H9 (cell line): Measurements from ENCODE around the gene ACBD6. TPM values are rescaled to one million over a fixed set of nuclear protein-coding genes. Genes with fewer than 3 reads are reported as not detected.

Experiments used
- DNase-seq: peaks from one replicate; pipeline ENCODE4 v3.0.0-alpha.2; 2017
- H2AFZ ChIP-seq: one replicate; pipeline ENCODE4 v1.6.1; 2013; ENCODE audit warnings: mild to moderate bottlenecking, low read length, control low read depth, moderate library complexity
- H2AK5ac ChIP-seq: 2 replicates; pipeline ENCODE4 v1.6.1; 2013; ENCODE audit warnings: low read length, control low read depth, mixed read lengths; ENCODE audit not compliant: insufficient read length
- H2BK120ac ChIP-seq: one replicate; pipeline ENCODE4 v1.6.1; 2013; ENCODE audit warnings: low read depth, mild to moderate bottlenecking, low read length, control low read depth, inconsistent platforms; ENCODE audit not compliant: poor library complexity, severe bottlenecking
- H2BK12ac ChIP-seq: 2 replicates; pipeline ENCODE4 v1.6.1; 2013; ENCODE audit warnings: low read length, control low read depth, mixed read lengths, low read depth; ENCODE audit not compliant: insufficient read length
- H2BK15ac ChIP-seq: 2 replicates; pipeline ENCODE4 v1.6.1; 2013; ENCODE audit warnings: low read depth, low read length, control low read depth
- H2BK20ac ChIP-seq: one replicate; pipeline ENCODE4 v1.6.1; 2013; ENCODE audit warnings: low read depth, mild to moderate bottlenecking, low read length, control low read depth, inconsistent platforms; ENCODE audit not compliant: poor library complexity, severe bottlenecking
- H2BK5ac ChIP-seq: 2 replicates; pipeline ENCODE4 v1.6.1; 2013; ENCODE audit warnings: low read length, control low read depth, mixed read lengths; ENCODE audit not compliant: insufficient read length
- H3K14ac ChIP-seq: 2 replicates; pipeline ENCODE4 v1.6.1; 2013; ENCODE audit warnings: low read length, control low read depth; ENCODE audit not compliant: insufficient read depth
- H3K18ac ChIP-seq: 2 replicates; pipeline ENCODE4 v1.6.1; 2013; ENCODE audit warnings: low read depth, mild to moderate bottlenecking, mixed read lengths, low read length, control low read depth; ENCODE audit not compliant: insufficient read length
- H3K23ac ChIP-seq: 2 replicates; pipeline ENCODE4 v1.6.1; 2013; ENCODE audit warnings: low read length, control low read depth, mixed read lengths, low read depth; ENCODE audit not compliant: insufficient read length
- H3K23me2 ChIP-seq: 2 replicates; pipeline ENCODE4 v1.6.1; 2013; ENCODE audit warnings: low read depth, mild to moderate bottlenecking, mixed read lengths, low read length, control low read depth; ENCODE audit not compliant: insufficient read length, poor library complexity, severe bottlenecking
- H3K27ac ChIP-seq: 2 replicates; pipeline ENCODE4 v1.5.1; 2013; ENCODE audit warnings: low read length, control low read depth, mixed read lengths, low read depth; ENCODE audit not compliant: insufficient read length
- H3K27me3 ChIP-seq: 2 replicates; pipeline ENCODE4 v1.6.1; 2013; ENCODE audit warnings: low read length, control low read depth, inconsistent platforms; ENCODE audit not compliant: insufficient read depth
- H3K4ac ChIP-seq: 2 replicates; pipeline ENCODE4 v1.6.1; 2013; ENCODE audit warnings: low read depth, mild to moderate bottlenecking, control low read depth, inconsistent platforms, low read length, moderate library complexity
- H3K4me1 ChIP-seq: 2 replicates; pipeline ENCODE4 v1.6.1; 2013; ENCODE audit warnings: low read length, control low read depth, inconsistent platforms; ENCODE audit not compliant: insufficient read depth
- H3K4me2 ChIP-seq: 2 replicates; pipeline ENCODE4 v1.6.1; 2013; ENCODE audit warnings: low read length, control low read depth, mixed read lengths; ENCODE audit not compliant: insufficient read length, insufficient read depth
- H3K56ac ChIP-seq: 2 replicates; pipeline ENCODE4 v1.6.1; 2013; ENCODE audit warnings: low read depth, mild to moderate bottlenecking, mixed read lengths, low read length, control low read depth; ENCODE audit not compliant: insufficient read length
- H3K79me1 ChIP-seq: 2 replicates; pipeline ENCODE4 v1.6.1; 2013; ENCODE audit warnings: low read depth, mild to moderate bottlenecking, moderate library complexity, low read length, control low read depth, inconsistent platforms; ENCODE audit not compliant: insufficient read depth, poor library complexity, severe bottlenecking
- H3K79me2 ChIP-seq: 2 replicates; pipeline ENCODE4 v1.6.1; 2013; ENCODE audit warnings: low read length, control low read depth, inconsistent platforms; ENCODE audit not compliant: insufficient read depth
- H3K9ac ChIP-seq: 2 replicates; pipeline ENCODE4 v1.6.1; 2013; ENCODE audit warnings: low read length, control low read depth, mixed read lengths; ENCODE audit not compliant: insufficient read length; ENCODE audit errors: extremely low read depth
- H3K9me3 ChIP-seq: one replicate; pipeline ENCODE4 v1.6.1; 2013; ENCODE audit warnings: low read depth, low read length, inconsistent platforms; ENCODE audit not compliant: control insufficient read depth
- H3T11ph ChIP-seq: one replicate; pipeline ENCODE4 v1.6.1; 2013; ENCODE audit warnings: mild to moderate bottlenecking, low read length, control low read depth, inconsistent platforms
- H4K20me1 ChIP-seq: one replicate; pipeline ENCODE4 v1.6.1; 2013; ENCODE audit not compliant: control insufficient read depth, insufficient read length, insufficient read depth
- H4K5ac ChIP-seq: 2 replicates; pipeline ENCODE4 v1.6.1; 2013; ENCODE audit warnings: low read depth, mild to moderate bottlenecking, mixed read lengths, low read length, control low read depth; ENCODE audit not compliant: insufficient read length
- H4K8ac ChIP-seq: replicated peaks from 2 replicates; pipeline ENCODE4 v1.6.1; 2013; ENCODE audit warnings: low read length, control low read depth, mixed read lengths, low read depth; ENCODE audit not compliant: insufficient read length
- H4K91ac ChIP-seq: 2 replicates; pipeline ENCODE4 v1.6.1; 2013; ENCODE audit warnings: low read depth, mild to moderate bottlenecking, moderate library complexity, mixed read lengths, low read length, control low read depth; ENCODE audit not compliant: insufficient read length
- H3K27ac Mint-ChIP-seq, 3 experiments: 2 replicates in 2 of 3; 3 replicates in 1 of 3; pipeline ENCODE4 v1.8.0; 2020 to 2021; ENCODE audit warnings: mixed read lengths in 3 of 3, mild to moderate bottlenecking in 1 of 3, moderate library complexity in 1 of 3
- H3K27me3 Mint-ChIP-seq: 2 replicates; pipeline ENCODE4 v1.8.0; 2021; ENCODE audit warnings: low read depth, mild to moderate bottlenecking, moderate library complexity, mixed read lengths
- H3K36me3 Mint-ChIP-seq, 3 experiments: 2 replicates in 2 of 3; 3 replicates in 1 of 3; pipeline ENCODE4 v1.8.0; 2020 to 2021; ENCODE audit warnings: low read depth in 3 of 3, mixed read lengths in 3 of 3; ENCODE audit not compliant: insufficient read depth in 1 of 3
- H3K4me1 Mint-ChIP-seq, 2 experiments: 2 replicates each; pipeline ENCODE4 v1.8.0; 2020; ENCODE audit warnings: mixed read lengths in 2 of 2
- H3K4me3 Mint-ChIP-seq, 2 experiments: 2 replicates in 1 of 2; 3 replicates in 1 of 2; pipeline ENCODE4 v1.8.0; 2020 to 2021; ENCODE audit warnings: mild to moderate bottlenecking in 2 of 2, mixed read lengths in 2 of 2, moderate library complexity in 1 of 2
- H3K9me3 Mint-ChIP-seq, 2 experiments: 2 replicates in 1 of 2; 3 replicates in 1 of 2; pipeline ENCODE4 v1.8.0; 2020; ENCODE audit warnings: mild to moderate bottlenecking in 2 of 2, mixed read lengths in 2 of 2, moderate library complexity in 1 of 2
- CTCF ChIP-seq: fragments of 200-600 bp; sonication (generic); conservative IDR thresholded peaks from 3 replicates; pipeline ENCODE4 v1.8.0; 2021; ENCODE audit warnings: antibody characterized with exemption, mild to moderate bottlenecking
- WGBS: extraction: QIAGEN DNeasy Blood & Tissue Kit; methylation state at CpG from one replicate; pipeline ENCODE4 v1.1.7; 2013; ENCODE audit warnings: missing lambda C conversion rate, low lambda C conversion rate, mixed read lengths; ENCODE audit not compliant: insufficient read length; ENCODE audit errors: extremely low coverage; 5-methylcytosine and 5-hydroxymethylcytosine counted together
- total RNA-seq: library from RNA; stranded (reverse); gene quantifications from 2 replicates; pipeline ENCODE4 v1.2.1, GENCODE V29; 2021

ACBD6 gene
- total RNA-seq, 1 experiment from 2014 or later = 51.4 TPM

- Histone ChIP-seq H4K5ac (no peak overlapping the region), H3K56ac (no peak overlapping the region), H4K20me1 (no peaks in the 10 kb centered on the region), H3K18ac (no peak overlapping the region), H2BK20ac (no peak overlapping the region), H3K9ac (no peak overlapping the region), H2AFZ (no peak overlapping the region), H4K8ac (no peak overlapping the region), H3K79me1 (no peaks in the 10 kb centered on the region), H3K9me3 (no peaks in the 10 kb centered on the region), H3K4me2 (no peak overlapping the region), H3K4ac (no peak overlapping the region), H2BK15ac (no peak overlapping the region), H3T11ph (no peak overlapping the region), H3K79me2 (no peaks in the 10 kb centered on the region), H2BK5ac (no peak overlapping the region), H2AK5ac (no peak overlapping the region), H3K4me1 (peaks cover 8% of the 10 kb centered on the region; the same call in 1 of the 2 replicates), H2BK120ac (no peak overlapping the region), H3K23me2 (no peaks in the 10 kb centered on the region), H3K23ac (no peak overlapping the region), H3K27me3 (no peaks in the 10 kb centered on the region), H4K91ac (no peak overlapping the region), H3K27ac (no peak overlapping the region), H3K14ac (no peak overlapping the region), H2BK12ac (no peak overlapping the region)
- Mint-ChIP-seq H3K9me3 (no peaks in the 10 kb centered on the region), H3K4me3 (peak overlapping the region in 1 of 2 experiments; percentile 50; a peak in 2 of 5 replicates), H3K36me3 (peaks cover 18 to 25% (median 22%) of the 10 kb centered on the region in 3 experiments), H3K27me3 (peaks cover 2% of the 10 kb centered on the region), H3K27ac (peak overlapping the region; percentile 52 to 94 (median 76)), H3K4me1 (peaks cover 55 to 67% of the 10 kb centered on the region in 2 experiments)
- DNase-seq = peak; percentile 67
- no CpG with 5 or more reads among the region's 14 CpGs for WGBS
- peak; percentile 61 for TF ChIP-seq CTCF
Measured at GRCh38 chr1:180269645-180270529, 232.5 kb downstream of the ACBD6 start.
